IMR-90 (cell line): ENCODE measurements around the gene MYOZ3. TPM values are rescaled to one million over a fixed set of nuclear protein-coding genes. Genes with fewer than 3 reads are reported as not detected.

Experiments
- ATAC-seq: fragments of 200-7000 bp; cut with Tn5 transposase; 2 replicates; pipeline ENCODE4 v1.9.1; 2020; ENCODE audit warnings: low read depth, mild to moderate bottlenecking, moderate library complexity
- BruUV-seq: library from RNA; stranded (reverse); fragments of 400-500 nt; replicated peaks from 2 replicates; lab custom pipeline; 2021; lab: Mats Ljungman, UMichigan
- CTCF ChIA-PET: fragments of 300-600 bp; formaldehyde crosslinking; extraction: SDS; loops from one replicate; lab custom pipeline; 2021; ENCODE audit warnings: antibody characterized with exemption; lab: Yijun Ruan, JAX
- POLR2A ChIA-PET: fragments of 300-600 bp; sonication (Branson Sonifier 250); formaldehyde crosslinking; loops from one replicate; lab custom pipeline; 2022; ENCODE audit warnings: antibody characterized with exemption; ENCODE audit not compliant: unreplicated experiment; lab: Charles Lee
- DNase-seq: peaks from one replicate; pipeline ENCODE4 v3.0.0; 2013
- H2AFZ ChIP-seq: replicated peaks from 2 replicates; pipeline ENCODE3; 2013; ENCODE audit warnings: low read length, mild to moderate bottlenecking; ENCODE audit not compliant: poor library complexity
- H2AK5ac ChIP-seq: 2 replicates; pipeline ENCODE4 v1.6.1; 2013; ENCODE audit warnings: low read depth, low read length, inconsistent platforms
- H2AK9ac ChIP-seq: replicated peaks from 2 replicates; pipeline ENCODE3; 2013; ENCODE audit warnings: mild to moderate bottlenecking, low read depth, low read length, moderate library complexity; ENCODE audit not compliant: poor library complexity
- H2BK120ac ChIP-seq: 2 replicates; pipeline ENCODE4 v1.6.1; 2013; ENCODE audit warnings: low read depth, low read length, inconsistent platforms
- H2BK15ac ChIP-seq: 3 replicates; pipeline ENCODE4 v1.6.1; 2013; ENCODE audit warnings: low read depth, low read length, inconsistent platforms
- H2BK20ac ChIP-seq: 2 replicates; pipeline ENCODE4 v1.6.1; 2013; ENCODE audit warnings: low read depth, mild to moderate bottlenecking, inconsistent platforms, low read length, moderate library complexity
- H2BK5ac ChIP-seq: 2 replicates; pipeline ENCODE4 v1.6.1; 2013; ENCODE audit warnings: mild to moderate bottlenecking, low read depth, low read length, inconsistent platforms; ENCODE audit not compliant: poor library complexity, severe bottlenecking
- H3K14ac ChIP-seq: replicated peaks from 2 replicates; pipeline ENCODE4 v1.6.1; 2013; ENCODE audit warnings: low read depth, low read length, inconsistent platforms
- H3K18ac ChIP-seq: 2 replicates; pipeline ENCODE4 v1.6.1; 2013; ENCODE audit warnings: low read depth, low read length, control low read depth
- H3K23ac ChIP-seq: 2 replicates; pipeline ENCODE4 v1.6.1; 2013; ENCODE audit warnings: low read depth, low read length, inconsistent platforms
- H3K27ac ChIP-seq: 2 replicates; pipeline ENCODE4 v1.5.1; 2013; ENCODE audit warnings: mild to moderate bottlenecking, control low read depth, low read length; ENCODE audit not compliant: insufficient read depth
- H3K27me3 ChIP-seq: 2 replicates; pipeline ENCODE4 v1.6.1; 2013; ENCODE audit warnings: low read length; ENCODE audit not compliant: control insufficient read depth, insufficient read depth
- H3K36me3 ChIP-seq: 2 replicates; pipeline ENCODE4 v1.6.1; 2013; ENCODE audit warnings: low read length, mixed read lengths; ENCODE audit not compliant: control insufficient read depth, insufficient read depth
- H3K4ac ChIP-seq: 2 replicates; pipeline ENCODE4 v1.6.1; 2013; ENCODE audit warnings: low read depth, low read length, inconsistent platforms
- H3K4me1 ChIP-seq: 2 replicates; pipeline ENCODE4 v1.6.1; 2013; ENCODE audit warnings: low read length, mixed read lengths; ENCODE audit not compliant: control insufficient read depth, insufficient read depth
- H3K4me2 ChIP-seq: 2 replicates; pipeline ENCODE4 v1.6.1; 2013; ENCODE audit warnings: low read depth, mild to moderate bottlenecking, control low read depth, low read length, moderate library complexity
- H3K4me3 ChIP-seq: 2 replicates; pipeline ENCODE4 v1.5.1; 2013; ENCODE audit warnings: low read depth, mild to moderate bottlenecking, control low read depth, low read length, moderate library complexity; ENCODE audit not compliant: insufficient read depth
- H3K56ac ChIP-seq: 2 replicates; pipeline ENCODE4 v1.6.1; 2013; ENCODE audit warnings: low read length, inconsistent platforms; ENCODE audit not compliant: insufficient read depth; ENCODE audit errors: extremely low read depth
- H3K79me1 ChIP-seq, 2 experiments: 2 replicates each; pipeline ENCODE4 v1.6.1; 2013; ENCODE audit warnings: low read length in 2 of 2, inconsistent platforms in 1 of 2, low read depth in 1 of 2
- H3K9ac ChIP-seq: 2 replicates; pipeline ENCODE4 v1.6.1; 2013; ENCODE audit warnings: low read depth, low read length, control low read depth
- H3K9me1 ChIP-seq: 2 replicates; pipeline ENCODE4 v1.6.1; 2013; ENCODE audit warnings: low read length, inconsistent platforms; ENCODE audit not compliant: insufficient read depth
- H3K9me3 ChIP-seq: 2 replicates; pipeline ENCODE4 v1.6.1; 2013; ENCODE audit warnings: low read length; ENCODE audit not compliant: control insufficient read depth, insufficient read depth
- H4K20me1 ChIP-seq: 2 replicates; pipeline ENCODE4 v1.6.1; 2013; ENCODE audit warnings: low read length, inconsistent platforms; ENCODE audit not compliant: insufficient read depth
- H4K5ac ChIP-seq: 2 replicates; pipeline ENCODE4 v1.6.1; 2013; ENCODE audit warnings: mild to moderate bottlenecking, low read depth, low read length, control low read depth
- H4K8ac ChIP-seq, 2 experiments: 2 replicates each; pipeline ENCODE4 v1.6.1; 2013; ENCODE audit warnings: low read depth in 2 of 2, low read length in 2 of 2, control low read depth in 1 of 2, inconsistent platforms in 1 of 2
- H4K91ac ChIP-seq: 2 replicates; pipeline ENCODE4 v1.6.1; 2013; ENCODE audit warnings: low read depth, low read length, inconsistent platforms; ENCODE audit not compliant: insufficient read depth
- BHLHE40 ChIP-seq: fragments of 150-350 bp; IDR thresholded peaks from 2 replicates; pipeline ENCODE4 v1.6.1; 2016; ENCODE audit warnings: mild to moderate bottlenecking, low read depth, low read length
- FOS ChIP-seq: fragments of 150-350 bp; IDR thresholded peaks from 2 replicates; pipeline ENCODE4 v1.6.1; 2016; ENCODE audit warnings: low read depth, low read length
- MXI1 ChIP-seq: IDR thresholded peaks from 2 replicates; pipeline ENCODE4 v1.6.1; 2012; ENCODE audit warnings: low read depth, mild to moderate bottlenecking, low read length, moderate library complexity, borderline replicate concordance
- NFE2L2 ChIP-seq: fragments of 150-350 bp; IDR thresholded peaks from 2 replicates; pipeline ENCODE4 v1.6.1; 2016; ENCODE audit warnings: low read depth, mild to moderate bottlenecking, low read length
- RAD21 ChIP-seq: IDR thresholded peaks from 2 replicates; pipeline ENCODE4 v1.6.1; 2012; ENCODE audit warnings: low read length, improper control_type of control experiment
- RCOR1 ChIP-seq: IDR thresholded peaks from 2 replicates; pipeline ENCODE4 v1.6.1; 2012; ENCODE audit warnings: mild to moderate bottlenecking, low read length, improper control_type of control experiment; ENCODE audit not compliant: insufficient replicate concordance
- WGBS, 2 experiments: methylation state at CpG; one replicate each; pipeline versions ENCODE4 v1.1.5 to v1.1.7; 2013; ENCODE audit warnings: missing lambda C conversion rate in 2 of 2; ENCODE audit not compliant: insufficient read length in 1 of 2; ENCODE audit errors: extremely low coverage in 2 of 2; 5-methylcytosine and 5-hydroxymethylcytosine counted together
- dilution Hi-C: fragments of 300-500 bp; cut with HindIII; formaldehyde crosslinking; loops from one replicate; pipeline ENCODE4 v1.14.3; 2018; ENCODE audit warnings: low sequenced_read_pairs; ENCODE audit not compliant: unreplicated experiment
- in situ Hi-C: fragments of 300-500 bp; cut with MboI; formaldehyde crosslinking; loops from 3 replicates; pipeline ENCODE4 v1.14.3; 2019; ENCODE audit warnings: low sequenced_read_pairs, inconsistent platforms, mixed read lengths
- intact Hi-C: fragments of 100-400 bp; cut with micrococcal nuclease; formaldehyde crosslinking; loops from 2 replicates; pipeline ENCODE4 v1.10.0; 2022
- polyA plus RNA-seq, 3 experiments: library from polyadenylated mRNA; depleted of rRNA; stranded (reverse); fragments of >200 nt; gene quantifications; 2 replicates each; pipeline ENCODE4 v1.2.3, GENCODE V29; 2012; ENCODE audit warnings: low replicate concordance in 1 of 3
- total RNA-seq: library from RNA; depleted of rRNA; stranded (reverse); fragments of >200 nt; gene quantifications from 2 replicates; pipeline ENCODE4 v1.2.3, GENCODE V29; 2012

Gene MYOZ3
- total and polyA plus RNA-seq, 2 of the 4 experiments (the other 2 are of a cell fraction), result under 0.01 to 0.24 TPM

GRCh38 chr5:150653762-150654556, 7.1 kb upstream of the MYOZ3 start:
- Histone ChIP-seq H3K4me3 (no peak overlapping the region), H2BK5ac (no peak overlapping the region), H3K18ac (no peak overlapping the region), H3K4me1 (peaks cover 29% of the 10 kb centered on the region), H3K4me2 (no peak overlapping the region), H3K36me3 (peaks cover 52% of the 10 kb centered on the region), H3K56ac (no peak overlapping the region), H3K27me3 (no peaks in the 10 kb centered on the region), H3K4ac (no peak overlapping the region), H2AFZ (no peak overlapping the region), H3K14ac (no peak overlapping the region), H3K27ac (peak overlapping the region; percentile 12; the same call in 1 of the 2 replicates), H4K91ac (no peak overlapping the region), H2AK5ac (0 out of 2 replicates have a peak overlapping the region, but pooled peaks have one; percentile 13), H2BK15ac (no peak overlapping the region; the same call in 2 of the 3 replicates), H3K9me3 (no peaks in the 10 kb centered on the region), H3K23ac (no peak overlapping the region), H3K9me1 (peaks cover 2% of the 10 kb centered on the region; the same call in 1 of the 2 replicates), H3K9ac (no peak overlapping the region), H2AK9ac (no peak overlapping the region), H2BK120ac (no peak overlapping the region), H2BK20ac (no peak overlapping the region), H4K5ac (no peak overlapping the region), H3K79me1 (peaks cover 26 to 33% of the 10 kb centered on the region in 2 experiments), H4K20me1 (peaks cover 44% of the 10 kb centered on the region), H4K8ac (no peak overlapping the region)
- peak; percentile 27 for ATAC-seq
- TF ChIP-seq BHLHE40 (no peak), NFE2L2 (no peak), FOS (no peak), MXI1 (no peak), RCOR1 (no peak), RAD21 (no peak)
- CTCF ChIA-PET, result interaction anchor here (0.6 to 1.2 kb wide), 5 partner anchors 11 to 1667 kb away, joined by 3 to 4 read pairs (median 3); no protein-coding TSS in a partner anchor
- in situ Hi-C loops, result loop anchor here (5.0 kb wide), 2 partner anchors 92 to 202 kb away; no protein-coding TSS in a partner anchor
- no CpG with 5 or more reads among the region's 2 CpGs for WGBS, 2 experiments
- peak; percentile 42 for DNase-seq
- dilution Hi-C loops, result no loop called here
- BruUV-seq, result no TSS peak
- POLR2A ChIA-PET, result interaction anchor here (0.7 to 1.3 kb wide), 3 partner anchors 9 to 93 kb away, joined by 3 read pairs; no protein-coding TSS in a partner anchor
- intact Hi-C loops, result no loop called here
